ENCODE measurements around the gene PRSS38.

DNA sequence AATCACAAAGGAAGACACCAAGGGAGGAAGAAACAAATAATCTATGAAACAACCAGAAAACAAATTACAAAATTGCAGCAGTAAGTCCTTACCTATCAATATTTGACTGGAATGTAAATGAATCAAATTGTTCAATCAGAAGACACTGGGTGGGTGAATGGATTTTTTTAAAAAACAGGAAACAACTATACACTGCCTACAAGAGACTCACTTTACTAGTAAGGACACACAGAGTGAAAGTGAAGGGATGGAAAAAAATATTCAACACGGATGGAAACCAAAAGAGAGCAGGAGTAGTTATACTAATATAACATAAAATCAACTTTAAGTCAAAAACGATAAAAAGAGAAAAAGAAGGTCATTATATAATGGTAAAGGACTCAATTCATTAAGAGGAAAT lies 6.4 kb upstream of the PRSS38 start:
- TF ChIP-seq CTCF (IDR thresholded peaks at IDR 0.05): no peak
- TF ChIP-seq POLR2A (IDR thresholded peaks at IDR 0.05): no peak
- TF ChIP-seq EP300 (IDR thresholded peaks at IDR 0.05): no peak

Measured in gastroesophageal sphincter (tissue), 3 donors.